Stomach (tissue), 9 donors: Measurements from ENCODE around the gene MAPK8IP2. TPM values are rescaled to one million over a fixed set of nuclear protein-coding genes. Genes with fewer than 3 reads are reported as not detected.

Experiments used
- DNase-seq, 2 donors: peaks; one replicate each; pipeline versions ENCODE4 v3.0.0 to v3.0.0-alpha.2; 2013 to 2019
- H3K27ac ChIP-seq, 5 donors: fragments of 200-600 bp in 4 of 5; sonication (generic) in 4 of 5; one replicate each; pipeline ENCODE4 v1.5.1; 2013 to 2019; ENCODE audit warnings: mild to moderate bottlenecking in 1 of 5, moderate library complexity in 1 of 5
- H3K27me3 ChIP-seq, 3 donors: fragments of 200-600 bp; sonication (generic); one replicate each; pipeline ENCODE4 v1.5.1; 2017 to 2019; ENCODE audit warnings: mixed run types in 1 of 3
- H3K36me3 ChIP-seq, 4 donors: fragments of 200-600 bp; sonication (generic); 1 replicate in 3 of 4; 2 replicates in 1 of 4; pipeline ENCODE4 v1.5.1; 2016 to 2019
- H3K4me1 ChIP-seq, 4 donors: fragments of 200-600 bp; sonication (generic); one replicate each; pipeline ENCODE4 v1.5.1; 2016 to 2019
- H3K4me3 ChIP-seq, 4 donors: fragments of 200-600 bp; sonication (generic) in 3 of 4; one replicate each; pipeline ENCODE4 v1.5.1; 2016 to 2019; ENCODE audit warnings: mild to moderate bottlenecking in 1 of 4
- H3K9me3 ChIP-seq, 4 donors: fragments of 200-600 bp; sonication (generic); one replicate each; pipeline ENCODE4 v1.5.1; 2016 to 2019
- EP300 ChIP-seq: sonication (generic); formaldehyde crosslinking; IDR thresholded peaks from one replicate; pipeline ENCODE4 v1.6.1; 2017; ENCODE audit warnings: antibody characterized with exemption
- POLR2A ChIP-seq, 4 donors: fragments of 450-650 bp; IDR thresholded peaks; one replicate each; pipeline ENCODE4 v1.6.1; 2016; ENCODE audit warnings: antibody characterized with exemption in 4 of 4, control low read depth in 2 of 4, mild to moderate bottlenecking in 1 of 4, moderate library complexity in 1 of 4
- POLR2AphosphoS5 ChIP-seq, 3 donors: sonication (generic); formaldehyde crosslinking; IDR thresholded peaks; one replicate each; pipeline ENCODE4 v1.6.1; 2016; ENCODE audit warnings: antibody characterized with exemption in 3 of 3
- WGBS, 5 donors: extraction: QIAGEN DNeasy Blood & Tissue Kit in 3 of 5; methylation state at CpG; one replicate each; pipeline versions ENCODE4 v1.1.5 to v1.1.7; 2013 to 2018; 5-methylcytosine and 5-hydroxymethylcytosine counted together
- intact Hi-C: fragments of 100-400 bp; cut with DNase I; formaldehyde crosslinking; loops from one replicate; pipeline ENCODE4 v1.15.1; 2023; ENCODE audit warnings: low total_unique reads
- polyA plus RNA-seq, 3 donors: library from polyadenylated mRNA; stranded (reverse); fragments of 200-250 nt; gene quantifications; one replicate each; pipeline ENCODE4 v1.2.3, GENCODE V29; 2013
- total RNA-seq, 5 donors: library from RNA; depleted of rRNA; stranded (reverse); fragments of >200 nt; gene quantifications; one replicate each; pipeline versions ENCODE4 v1.1.0 to v1.2.3, GENCODE V29; 2014 to 2016
- TF ChIP-seq, protein P1 (sequence below), 7 experiments: fragments of 450-650 bp in 4 of 7; fragments of 200-600 bp in 3 of 7; sonication (generic) in 3 of 7; IDR thresholded peaks; one replicate each; pipeline ENCODE4 v1.5.1; 2016 to 2019; ENCODE audit warnings: antibody characterized with exemption in 7 of 7, control low read depth in 2 of 7, mild to moderate bottlenecking in 1 of 7
- donor health status: healthy with polysubstance abuse.
- donor health status: Bipolar disorder and iron deficiency.
- donor health status: healthy.

Gene MAPK8IP2
- total and polyA plus RNA-seq, 8 donors = 0.43 to 5.8 (median 0.85) TPM

- no peaks in the 10 kb centered on the region for H3K9me3 ChIP-seq
- peaks cover 0 to 83% (median 5%) of the 10 kb centered on the region in 3 donors for H3K27me3 ChIP-seq
- H3K36me3 ChIP-seq = no peaks in the 10 kb centered on the region
- DNase-seq = no peak
- 84 to 91% (median 88%) methylated on average over 11 of the region's 11 CpGs for WGBS, 5 donors
- intact Hi-C loops = loop anchor here (10.0 kb wide), 1 partner anchor 55 kb away; no protein-coding TSS in a partner anchor
- peaks cover 6 to 15% (median 11%) of the 10 kb centered on the region in 4 donors for H3K4me1 ChIP-seq
- no peak overlapping the region for H3K4me3 ChIP-seq
- TF ChIP-seq POLR2A (IDR thresholded peaks at IDR 0.05) (no peak), EP300 (no peak), POLR2AphosphoS5 (IDR thresholded peaks at IDR 0.05) (no peak)
- TF ChIP-seq, protein P1, sequence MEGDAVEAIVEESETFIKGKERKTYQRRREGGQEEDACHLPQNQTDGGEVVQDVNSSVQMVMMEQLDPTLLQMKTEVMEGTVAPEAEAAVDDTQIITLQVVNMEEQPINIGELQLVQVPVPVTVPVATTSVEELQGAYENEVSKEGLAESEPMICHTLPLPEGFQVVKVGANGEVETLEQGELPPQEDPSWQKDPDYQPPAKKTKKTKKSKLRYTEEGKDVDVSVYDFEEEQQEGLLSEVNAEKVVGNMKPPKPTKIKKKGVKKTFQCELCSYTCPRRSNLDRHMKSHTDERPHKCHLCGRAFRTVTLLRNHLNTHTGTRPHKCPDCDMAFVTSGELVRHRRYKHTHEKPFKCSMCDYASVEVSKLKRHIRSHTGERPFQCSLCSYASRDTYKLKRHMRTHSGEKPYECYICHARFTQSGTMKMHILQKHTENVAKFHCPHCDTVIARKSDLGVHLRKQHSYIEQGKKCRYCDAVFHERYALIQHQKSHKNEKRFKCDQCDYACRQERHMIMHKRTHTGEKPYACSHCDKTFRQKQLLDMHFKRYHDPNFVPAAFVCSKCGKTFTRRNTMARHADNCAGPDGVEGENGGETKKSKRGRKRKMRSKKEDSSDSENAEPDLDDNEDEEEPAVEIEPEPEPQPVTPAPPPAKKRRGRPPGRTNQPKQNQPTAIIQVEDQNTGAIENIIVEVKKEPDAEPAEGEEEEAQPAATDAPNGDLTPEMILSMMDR (IDR thresholded peaks at IDR 0.05) = no peak
- no peak overlapping the region for H3K27ac ChIP-seq
Measured at GRCh38 chr22:50610041-50610451, 9.5 kb downstream of the MAPK8IP2 start.

GRCh38 chr22:50610581-50610980 is 10.0 kb downstream of the MAPK8IP2 start:
- WGBS, 5 donors = 84 to 88% (median 87%) methylated on average over 17 of the region's 17 CpGs
- intact Hi-C loops = loop anchor here (10.0 kb wide), 1 partner anchor 56 kb away; no protein-coding TSS in a partner anchor
- no peak overlapping the region for H3K27ac ChIP-seq
- no peak overlapping the region for H3K4me3 ChIP-seq
- no peak for TF ChIP-seq POLR2AphosphoS5 (IDR thresholded peaks at IDR 0.05)
- TF ChIP-seq, protein P1 (IDR thresholded peaks at IDR 0.05) = no peak
- no peak for TF ChIP-seq POLR2A (IDR thresholded peaks at IDR 0.05)
- no peak for TF ChIP-seq EP300
- peaks cover 0 to 83% (median 5%) of the 10 kb centered on the region in 3 donors for H3K27me3 ChIP-seq
- no peak for DNase-seq
- no peaks in the 10 kb centered on the region for H3K36me3 ChIP-seq
- peaks cover 6 to 15% (median 11%) of the 10 kb centered on the region in 4 donors for H3K4me1 ChIP-seq
- H3K9me3 ChIP-seq = no peaks in the 10 kb centered on the region

DNA sequence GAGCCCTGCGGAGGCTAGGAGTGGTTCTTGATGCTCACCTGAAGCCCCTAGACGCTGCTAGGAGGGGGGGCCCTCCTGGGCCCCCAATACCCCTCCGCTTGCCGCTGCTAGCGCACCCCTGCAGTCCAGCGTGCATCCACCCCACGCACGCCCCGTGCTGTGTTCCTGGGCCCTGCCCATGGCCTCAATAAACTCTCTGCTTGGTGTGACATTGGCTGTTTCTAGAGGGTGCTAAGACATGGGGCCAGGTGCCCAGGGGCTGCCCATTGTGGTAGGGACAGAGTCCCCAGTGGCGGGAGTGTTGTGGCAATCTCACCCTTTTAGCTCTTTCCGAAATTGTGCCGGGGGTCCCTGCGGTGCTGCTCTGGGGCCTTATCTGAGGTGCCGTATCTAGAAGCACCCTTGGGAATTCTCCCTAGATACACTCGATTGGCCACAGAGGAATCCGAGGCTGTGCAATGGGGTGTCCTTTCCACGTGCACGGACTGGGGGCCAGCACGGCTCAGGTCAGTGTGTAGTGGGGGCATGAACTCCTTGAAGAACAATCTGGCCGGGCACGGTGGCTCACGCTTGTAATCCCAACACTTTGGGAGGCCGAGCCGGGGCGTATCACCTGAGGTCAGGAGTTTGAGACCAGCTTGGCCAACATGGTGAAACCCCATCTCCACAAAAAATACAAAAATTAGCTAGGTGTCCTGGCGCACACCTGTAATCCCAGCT is 10.9 kb downstream of the MAPK8IP2 start:
- TF ChIP-seq POLR2A (IDR thresholded peaks at IDR 0.05) = no peak
- no peak overlapping the region for H3K27ac ChIP-seq
- WGBS, 5 donors = 92 to 96% (median 94%) methylated on average over 18 to 26 of the region's 26 CpGs
- DNase-seq = no peak
- intact Hi-C loops = loop anchor here (10.0 kb wide), 1 partner anchor 57 kb away; no protein-coding TSS in a partner anchor
- no peak overlapping the region for H3K4me3 ChIP-seq
- peaks cover 0 to 76% (median 5%) of the 10 kb centered on the region in 3 donors for H3K27me3 ChIP-seq
- no peaks in the 10 kb centered on the region for H3K9me3 ChIP-seq
- no peaks in the 10 kb centered on the region for H3K36me3 ChIP-seq
- H3K4me1 ChIP-seq = peaks cover 6 to 15% (median 11%) of the 10 kb centered on the region in 4 donors

DNA sequence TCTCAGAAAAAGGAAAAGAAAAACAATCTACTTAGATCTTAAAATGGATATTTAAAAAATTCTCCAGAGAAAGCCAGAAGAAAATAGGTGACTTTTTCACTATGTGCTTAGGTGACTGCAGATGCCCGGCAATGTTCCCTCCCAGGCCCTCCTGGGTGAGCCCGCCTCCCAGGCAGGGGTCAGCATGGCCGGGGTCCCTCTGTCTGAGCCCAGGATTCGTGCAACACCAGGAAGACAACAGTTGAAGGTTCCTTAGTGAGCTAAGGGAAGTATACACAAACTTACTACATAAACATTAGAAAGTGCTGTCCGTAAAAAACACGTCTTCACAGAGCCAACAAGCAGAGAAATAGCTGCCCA is 11.6 kb downstream of the MAPK8IP2 start:
- Histone ChIP-seq H3K36me3 (no peaks in the 10 kb centered on the region), H3K4me3 (no peak overlapping the region), H3K4me1 (peaks cover 6 to 15% (median 11%) of the 10 kb centered on the region in 4 donors), H3K27ac (peak overlapping the region in 2 of 5 donors; percentile 81 to 84), H3K9me3 (no peaks in the 10 kb centered on the region), H3K27me3 (peaks cover 0 to 70% (median 0%) of the 10 kb centered on the region in 3 donors)
- TF ChIP-seq, protein P1 (IDR thresholded peaks at IDR 0.05) = no peak
- TF ChIP-seq POLR2A (IDR thresholded peaks at IDR 0.05) (no peak), POLR2AphosphoS5 (IDR thresholded peaks at IDR 0.05) (no peak), EP300 (no peak)
- DNase-seq = no peak
- intact Hi-C loops = loop anchor here (10.0 kb wide), 1 partner anchor 57 kb away; no protein-coding TSS in a partner anchor
- WGBS, 5 donors = 30 to 43% (median 39%) methylated on average over 6 of the region's 6 CpGs
